Vagina (tissue), 2 donors: ENCODE data around the gene ERFE. TPM values are rescaled to one million over a fixed set of nuclear protein-coding genes. Genes with fewer than 3 reads are reported as not detected.

ENCODE experiments used
- DNase-seq, 2 donors: peaks; one replicate each; pipeline ENCODE4 v3.0.0-alpha.2; 2017; ENCODE audit errors: extremely low spot score in 2 of 2
- H3K27ac ChIP-seq: fragments of 200-600 bp; sonication (generic); one replicate; pipeline ENCODE4 v1.5.1; 2019
- H3K27me3 ChIP-seq: fragments of 200-600 bp; sonication (generic); one replicate; pipeline ENCODE4 v1.5.1; 2019
- H3K36me3 ChIP-seq, 2 donors: fragments of 200-600 bp; sonication (generic); one replicate each; pipeline ENCODE4 v1.5.1; 2017 to 2019
- H3K4me1 ChIP-seq: fragments of 200-600 bp; sonication (generic); one replicate; pipeline ENCODE4 v1.5.1; 2019
- H3K4me3 ChIP-seq, 2 donors: fragments of 200-600 bp; sonication (generic); 1 replicate in 1 of 2; 2 replicates in 1 of 2; pipeline ENCODE4 v1.5.1; 2016 to 2019
- H3K9me3 ChIP-seq: fragments of 200-600 bp; sonication (generic); one replicate; pipeline ENCODE4 v1.5.1; 2019
- POLR2A ChIP-seq, 2 donors: fragments of 450-650 bp; IDR thresholded peaks; one replicate each; pipeline ENCODE4 v1.6.1; 2017; ENCODE audit warnings: antibody characterized with exemption in 2 of 2, mild to moderate bottlenecking in 2 of 2, moderate library complexity in 2 of 2
- POLR2AphosphoS5 ChIP-seq, 2 donors: sonication (generic); formaldehyde crosslinking; IDR thresholded peaks; one replicate each; pipeline ENCODE4 v1.9.0; 2017; ENCODE audit warnings: antibody characterized with exemption in 2 of 2, mild to moderate bottlenecking in 2 of 2, low read depth in 1 of 2; ENCODE audit not compliant: insufficient read depth in 1 of 2
- intact Hi-C: fragments of 100-400 bp; cut with DNase I; formaldehyde crosslinking; loops from one replicate; pipeline ENCODE4 v1.15.1; 2023
- total RNA-seq: library from RNA; depleted of rRNA; stranded (reverse); fragments of >200 nt; gene quantifications from one replicate; pipeline ENCODE4 v1.2.3, GENCODE V29; 2016
- TF ChIP-seq, protein P1 (sequence below), 3 experiments: fragments of 450-650 bp in 2 of 3; fragments of 200-600 bp in 1 of 3; sonication (generic) in 1 of 3; IDR thresholded peaks; one replicate each; pipeline ENCODE4 v1.5.1; 2017 to 2019; ENCODE audit warnings: antibody characterized with exemption in 3 of 3, mild to moderate bottlenecking in 2 of 3, moderate library complexity in 2 of 3

The ERFE gene
- total RNA-seq, 1 donor from 2014 or later, result not detected

- intact Hi-C loops, result no loop called here
- H3K27me3 ChIP-seq, result no peaks in the 10 kb centered on the region
- no peaks in the 10 kb centered on the region for H3K4me1 ChIP-seq
- H3K9me3 ChIP-seq, result no peaks in the 10 kb centered on the region
- H3K4me3 ChIP-seq, result no peak overlapping the region
- no peaks in the 10 kb centered on the region for H3K36me3 ChIP-seq
- H3K27ac ChIP-seq, result no peak overlapping the region
- DNase-seq, result no peak
- TF ChIP-seq, protein P1, sequence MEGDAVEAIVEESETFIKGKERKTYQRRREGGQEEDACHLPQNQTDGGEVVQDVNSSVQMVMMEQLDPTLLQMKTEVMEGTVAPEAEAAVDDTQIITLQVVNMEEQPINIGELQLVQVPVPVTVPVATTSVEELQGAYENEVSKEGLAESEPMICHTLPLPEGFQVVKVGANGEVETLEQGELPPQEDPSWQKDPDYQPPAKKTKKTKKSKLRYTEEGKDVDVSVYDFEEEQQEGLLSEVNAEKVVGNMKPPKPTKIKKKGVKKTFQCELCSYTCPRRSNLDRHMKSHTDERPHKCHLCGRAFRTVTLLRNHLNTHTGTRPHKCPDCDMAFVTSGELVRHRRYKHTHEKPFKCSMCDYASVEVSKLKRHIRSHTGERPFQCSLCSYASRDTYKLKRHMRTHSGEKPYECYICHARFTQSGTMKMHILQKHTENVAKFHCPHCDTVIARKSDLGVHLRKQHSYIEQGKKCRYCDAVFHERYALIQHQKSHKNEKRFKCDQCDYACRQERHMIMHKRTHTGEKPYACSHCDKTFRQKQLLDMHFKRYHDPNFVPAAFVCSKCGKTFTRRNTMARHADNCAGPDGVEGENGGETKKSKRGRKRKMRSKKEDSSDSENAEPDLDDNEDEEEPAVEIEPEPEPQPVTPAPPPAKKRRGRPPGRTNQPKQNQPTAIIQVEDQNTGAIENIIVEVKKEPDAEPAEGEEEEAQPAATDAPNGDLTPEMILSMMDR (IDR thresholded peaks at IDR 0.05), result no peak
- TF ChIP-seq POLR2A (IDR thresholded peaks at IDR 0.05), result no peak
- TF ChIP-seq POLR2AphosphoS5 (IDR thresholded peaks at IDR 0.05; ENCODE audit: insufficient read depth in 1 of 2, low read depth in 1 of 2), result no peak
Observed at GRCh38 chr2:238216651-238217184, 57.9 kb downstream of the ERFE start.

Other genes with a start within 250 kb of the ERFE start
- gene UBE2F, start 192.0 kb upstream of the ERFE start, total RNA-seq, result 57.0 TPM
- 13.5 TPM for gene SCLY, start 98.0 kb upstream of the ERFE start, total RNA-seq
- gene ESPNL, start 58.6 kb upstream of the ERFE start, total RNA-seq, result 0.74 TPM
- 0.25 TPM for gene KLHL30, start 20.3 kb upstream of the ERFE start, total RNA-seq
- 62.6 TPM for gene ILKAP, start 44.7 kb downstream of the ERFE start, total RNA-seq
- gene HES6, start 81.1 kb downstream of the ERFE start, total RNA-seq, result 8.6 TPM
- 21.1 TPM for gene PER2, start 129.6 kb downstream of the ERFE start, total RNA-seq
- gene TRAF3IP1, start 161.5 kb downstream of the ERFE start, total RNA-seq, result 10.3 TPM